IMR-90 (cell line): ENCODE measurements around the gene KIF16B. TPM values are rescaled to one million over a fixed set of nuclear protein-coding genes. Genes with fewer than 3 reads are reported as not detected.

ENCODE experiments used
- ATAC-seq: fragments of 200-7000 bp; cut with Tn5 transposase; 2 replicates; pipeline ENCODE4 v1.9.1; 2020; ENCODE audit warnings: low read depth, mild to moderate bottlenecking, moderate library complexity
- BruUV-seq: library from RNA; stranded (reverse); fragments of 400-500 nt; replicated peaks from 2 replicates; lab custom pipeline; 2021; lab: Mats Ljungman, UMichigan
- CTCF ChIA-PET: fragments of 300-600 bp; formaldehyde crosslinking; extraction: SDS; loops from one replicate; lab custom pipeline; 2021; ENCODE audit warnings: antibody characterized with exemption; lab: Yijun Ruan, JAX
- POLR2A ChIA-PET: fragments of 300-600 bp; sonication (Branson Sonifier 250); formaldehyde crosslinking; loops from one replicate; lab custom pipeline; 2022; ENCODE audit warnings: antibody characterized with exemption; ENCODE audit not compliant: unreplicated experiment; lab: Charles Lee
- DNase-seq: peaks from one replicate; pipeline ENCODE4 v3.0.0; 2013
- H2AFZ ChIP-seq: replicated peaks from 2 replicates; pipeline ENCODE3; 2013; ENCODE audit warnings: low read length, mild to moderate bottlenecking; ENCODE audit not compliant: poor library complexity
- H2AK5ac ChIP-seq: 2 replicates; pipeline ENCODE4 v1.6.1; 2013; ENCODE audit warnings: low read depth, low read length, inconsistent platforms
- H2AK9ac ChIP-seq: replicated peaks from 2 replicates; pipeline ENCODE3; 2013; ENCODE audit warnings: mild to moderate bottlenecking, low read depth, low read length, moderate library complexity; ENCODE audit not compliant: poor library complexity
- H2BK120ac ChIP-seq: 2 replicates; pipeline ENCODE4 v1.6.1; 2013; ENCODE audit warnings: low read depth, low read length, inconsistent platforms
- H2BK15ac ChIP-seq: 3 replicates; pipeline ENCODE4 v1.6.1; 2013; ENCODE audit warnings: low read depth, low read length, inconsistent platforms
- H2BK20ac ChIP-seq: 2 replicates; pipeline ENCODE4 v1.6.1; 2013; ENCODE audit warnings: low read depth, mild to moderate bottlenecking, inconsistent platforms, low read length, moderate library complexity
- H2BK5ac ChIP-seq: 2 replicates; pipeline ENCODE4 v1.6.1; 2013; ENCODE audit warnings: mild to moderate bottlenecking, low read depth, low read length, inconsistent platforms; ENCODE audit not compliant: poor library complexity, severe bottlenecking
- H3K14ac ChIP-seq: replicated peaks from 2 replicates; pipeline ENCODE4 v1.6.1; 2013; ENCODE audit warnings: low read depth, low read length, inconsistent platforms
- H3K18ac ChIP-seq: 2 replicates; pipeline ENCODE4 v1.6.1; 2013; ENCODE audit warnings: low read depth, low read length, control low read depth
- H3K23ac ChIP-seq: 2 replicates; pipeline ENCODE4 v1.6.1; 2013; ENCODE audit warnings: low read depth, low read length, inconsistent platforms
- H3K27ac ChIP-seq: 2 replicates; pipeline ENCODE4 v1.5.1; 2013; ENCODE audit warnings: mild to moderate bottlenecking, control low read depth, low read length; ENCODE audit not compliant: insufficient read depth
- H3K27me3 ChIP-seq: 2 replicates; pipeline ENCODE4 v1.6.1; 2013; ENCODE audit warnings: low read length; ENCODE audit not compliant: control insufficient read depth, insufficient read depth
- H3K36me3 ChIP-seq: 2 replicates; pipeline ENCODE4 v1.6.1; 2013; ENCODE audit warnings: low read length, mixed read lengths; ENCODE audit not compliant: control insufficient read depth, insufficient read depth
- H3K4ac ChIP-seq: 2 replicates; pipeline ENCODE4 v1.6.1; 2013; ENCODE audit warnings: low read depth, low read length, inconsistent platforms
- H3K4me1 ChIP-seq: 2 replicates; pipeline ENCODE4 v1.6.1; 2013; ENCODE audit warnings: low read length, mixed read lengths; ENCODE audit not compliant: control insufficient read depth, insufficient read depth
- H3K4me2 ChIP-seq: 2 replicates; pipeline ENCODE4 v1.6.1; 2013; ENCODE audit warnings: low read depth, mild to moderate bottlenecking, control low read depth, low read length, moderate library complexity
- H3K4me3 ChIP-seq: 2 replicates; pipeline ENCODE4 v1.5.1; 2013; ENCODE audit warnings: low read depth, mild to moderate bottlenecking, control low read depth, low read length, moderate library complexity; ENCODE audit not compliant: insufficient read depth
- H3K56ac ChIP-seq: 2 replicates; pipeline ENCODE4 v1.6.1; 2013; ENCODE audit warnings: low read length, inconsistent platforms; ENCODE audit not compliant: insufficient read depth; ENCODE audit errors: extremely low read depth
- H3K79me1 ChIP-seq, 2 experiments: 2 replicates each; pipeline ENCODE4 v1.6.1; 2013; ENCODE audit warnings: low read length in 2 of 2, inconsistent platforms in 1 of 2, low read depth in 1 of 2
- H3K9ac ChIP-seq: 2 replicates; pipeline ENCODE4 v1.6.1; 2013; ENCODE audit warnings: low read depth, low read length, control low read depth
- H3K9me1 ChIP-seq: 2 replicates; pipeline ENCODE4 v1.6.1; 2013; ENCODE audit warnings: low read length, inconsistent platforms; ENCODE audit not compliant: insufficient read depth
- H3K9me3 ChIP-seq: 2 replicates; pipeline ENCODE4 v1.6.1; 2013; ENCODE audit warnings: low read length; ENCODE audit not compliant: control insufficient read depth, insufficient read depth
- H4K20me1 ChIP-seq: 2 replicates; pipeline ENCODE4 v1.6.1; 2013; ENCODE audit warnings: low read length, inconsistent platforms; ENCODE audit not compliant: insufficient read depth
- H4K5ac ChIP-seq: 2 replicates; pipeline ENCODE4 v1.6.1; 2013; ENCODE audit warnings: mild to moderate bottlenecking, low read depth, low read length, control low read depth
- H4K8ac ChIP-seq, 2 experiments: 2 replicates each; pipeline ENCODE4 v1.6.1; 2013; ENCODE audit warnings: low read depth in 2 of 2, low read length in 2 of 2, control low read depth in 1 of 2, inconsistent platforms in 1 of 2
- H4K91ac ChIP-seq: 2 replicates; pipeline ENCODE4 v1.6.1; 2013; ENCODE audit warnings: low read depth, low read length, inconsistent platforms; ENCODE audit not compliant: insufficient read depth
- BHLHE40 ChIP-seq: fragments of 150-350 bp; IDR thresholded peaks from 2 replicates; pipeline ENCODE4 v1.6.1; 2016; ENCODE audit warnings: mild to moderate bottlenecking, low read depth, low read length
- CEBPB ChIP-seq: IDR thresholded peaks from 2 replicates; pipeline ENCODE4 v1.6.1; 2012; ENCODE audit warnings: low read depth, low read length, improper control_type of control experiment
- CHD1 ChIP-seq: IDR thresholded peaks from 2 replicates; pipeline ENCODE4 v1.6.1; 2012; ENCODE audit warnings: low read depth, low read length, improper control_type of control experiment
- ELK1 ChIP-seq: fragments of 150-350 bp; IDR thresholded peaks from 2 replicates; pipeline ENCODE4 v1.6.1; 2016; ENCODE audit warnings: low read depth, mild to moderate bottlenecking, low read length, moderate library complexity, borderline replicate concordance
- FOS ChIP-seq: fragments of 150-350 bp; IDR thresholded peaks from 2 replicates; pipeline ENCODE4 v1.6.1; 2016; ENCODE audit warnings: low read depth, low read length
- MAFK ChIP-seq: IDR thresholded peaks from 2 replicates; pipeline ENCODE4 v1.6.1; 2012; ENCODE audit warnings: low read depth, low read length, improper control_type of control experiment
- MAZ ChIP-seq: IDR thresholded peaks from 2 replicates; pipeline ENCODE4 v1.6.1; 2012; ENCODE audit warnings: low read depth, mild to moderate bottlenecking, low read length, improper control_type of control experiment, moderate library complexity, borderline replicate concordance
- MXI1 ChIP-seq: IDR thresholded peaks from 2 replicates; pipeline ENCODE4 v1.6.1; 2012; ENCODE audit warnings: low read depth, mild to moderate bottlenecking, low read length, moderate library complexity, borderline replicate concordance
- NFE2L2 ChIP-seq: fragments of 150-350 bp; IDR thresholded peaks from 2 replicates; pipeline ENCODE4 v1.6.1; 2016; ENCODE audit warnings: low read depth, mild to moderate bottlenecking, low read length
- RAD21 ChIP-seq: IDR thresholded peaks from 2 replicates; pipeline ENCODE4 v1.6.1; 2012; ENCODE audit warnings: low read length, improper control_type of control experiment
- RCOR1 ChIP-seq: IDR thresholded peaks from 2 replicates; pipeline ENCODE4 v1.6.1; 2012; ENCODE audit warnings: mild to moderate bottlenecking, low read length, improper control_type of control experiment; ENCODE audit not compliant: insufficient replicate concordance
- RFX5 ChIP-seq: IDR thresholded peaks from 2 replicates; pipeline ENCODE4 v1.8.0; 2012; ENCODE audit warnings: low read depth, mild to moderate bottlenecking, low read length, moderate library complexity
- SMC3 ChIP-seq: fragments of 150-350 bp; IDR thresholded peaks from 2 replicates; pipeline ENCODE4 v1.6.1; 2016; ENCODE audit warnings: low read depth, mild to moderate bottlenecking, antibody characterized with exemption, low read length, moderate library complexity
- USF2 ChIP-seq: fragments of 150-350 bp; IDR thresholded peaks from 2 replicates; pipeline ENCODE4 v1.6.1; 2017; ENCODE audit warnings: mild to moderate bottlenecking, antibody characterized with exemption, low read length, low read depth
- WGBS, 2 experiments: methylation state at CpG; one replicate each; pipeline versions ENCODE4 v1.1.5 to v1.1.7; 2013; ENCODE audit warnings: missing lambda C conversion rate in 2 of 2; ENCODE audit not compliant: insufficient read length in 1 of 2; ENCODE audit errors: extremely low coverage in 2 of 2; 5-methylcytosine and 5-hydroxymethylcytosine counted together
- dilution Hi-C: fragments of 300-500 bp; cut with HindIII; formaldehyde crosslinking; loops from one replicate; pipeline ENCODE4 v1.14.3; 2018; ENCODE audit warnings: low sequenced_read_pairs; ENCODE audit not compliant: unreplicated experiment
- in situ Hi-C: fragments of 300-500 bp; cut with MboI; formaldehyde crosslinking; loops from 3 replicates; pipeline ENCODE4 v1.14.3; 2019; ENCODE audit warnings: low sequenced_read_pairs, inconsistent platforms, mixed read lengths
- intact Hi-C: fragments of 100-400 bp; cut with micrococcal nuclease; formaldehyde crosslinking; loops from 2 replicates; pipeline ENCODE4 v1.10.0; 2022
- polyA plus RNA-seq, 3 experiments: library from polyadenylated mRNA; depleted of rRNA; stranded (reverse); fragments of >200 nt; gene quantifications; 2 replicates each; pipeline ENCODE4 v1.2.3, GENCODE V29; 2012; ENCODE audit warnings: low replicate concordance in 1 of 3
- total RNA-seq: library from RNA; depleted of rRNA; stranded (reverse); fragments of >200 nt; gene quantifications from 2 replicates; pipeline ENCODE4 v1.2.3, GENCODE V29; 2012

KIF16B gene
- total and polyA plus RNA-seq, 2 of the 4 experiments (the other 2 are of a cell fraction), result 4.7 to 10.0 TPM

GRCh38 chr20:16404640-16405039, 168.6 kb downstream of the KIF16B start:
- 95% methylated on average over 4 of the region's 9 CpGs; no CpG with 5 or more reads in 1 of the 2 experiments for WGBS, 2 experiments
- Histone ChIP-seq H3K4me2 (no peak overlapping the region), H3K9me3 (no peaks in the 10 kb centered on the region)

More at GRCh38 chr20:16404640-16405039, 168.6 kb downstream of the KIF16B start:
- no peak overlapping the region for H3K56ac ChIP-seq
- no peak overlapping the region for H4K8ac ChIP-seq
- TF ChIP-seq SMC3 (no peak), RAD21 (no peak), FOS (no peak), RCOR1 (no peak), USF2 (no peak), CHD1 (no peak), MAZ (no peak), ELK1 (no peak), RFX5 (no peak), BHLHE40 (no peak), NFE2L2 (no peak), CEBPB (no peak), MXI1 (no peak), MAFK (no peak)
- ChIA-PET POLR2A (no interaction called here), CTCF (no interaction called here)
- H3K9me1 ChIP-seq, result no peaks in the 10 kb centered on the region
- no peak overlapping the region for H3K4ac ChIP-seq
- no peak for ATAC-seq
- no peaks in the 10 kb centered on the region for H3K79me1 ChIP-seq
- no peak overlapping the region for H3K14ac ChIP-seq
- no peak overlapping the region for H4K91ac ChIP-seq
- dilution Hi-C loops, result no loop called here
- intact Hi-C loops, result no loop called here
- peaks cover 1% of the 10 kb centered on the region; the same call in 1 of the 2 replicates for H3K4me1 ChIP-seq
- H2BK15ac ChIP-seq, result no peak overlapping the region
- no peak overlapping the region for H2AK9ac ChIP-seq
- no peak overlapping the region for H3K27ac ChIP-seq
- no TSS peak for BruUV-seq
- H2BK5ac ChIP-seq, result no peak overlapping the region
- H3K9ac ChIP-seq, result no peak overlapping the region
- no peaks in the 10 kb centered on the region for H4K20me1 ChIP-seq
- no peak overlapping the region for H3K4me3 ChIP-seq
- H2AK5ac ChIP-seq, result no peak overlapping the region
- H3K36me3 ChIP-seq, result peaks cover 12% of the 10 kb centered on the region
- H2BK20ac ChIP-seq, result no peak overlapping the region
- DNase-seq, result no peak
- no peak overlapping the region for H3K18ac ChIP-seq
- H4K5ac ChIP-seq, result no peak overlapping the region
- in situ Hi-C loops, result no loop called here
- H2BK120ac ChIP-seq, result no peak overlapping the region
- no peak overlapping the region for H2AFZ ChIP-seq
- H3K27me3 ChIP-seq, result no peaks in the 10 kb centered on the region
- no peak overlapping the region for H3K23ac ChIP-seq
